DMS53 (cell line): Measurements from ENCODE around the gene ALKBH1.
"Not testable (repeated sequence)": the region's sequence is repeated elsewhere in the genome, so short reads cannot be mapped to it uniquely, and the experiment has no call there.

Experiments used
- DNase-seq: peaks from one replicate; lab custom pipeline; 2025; lab: John Stamatoyannopoulos, UW

The ALKBH1 gene

DNA sequence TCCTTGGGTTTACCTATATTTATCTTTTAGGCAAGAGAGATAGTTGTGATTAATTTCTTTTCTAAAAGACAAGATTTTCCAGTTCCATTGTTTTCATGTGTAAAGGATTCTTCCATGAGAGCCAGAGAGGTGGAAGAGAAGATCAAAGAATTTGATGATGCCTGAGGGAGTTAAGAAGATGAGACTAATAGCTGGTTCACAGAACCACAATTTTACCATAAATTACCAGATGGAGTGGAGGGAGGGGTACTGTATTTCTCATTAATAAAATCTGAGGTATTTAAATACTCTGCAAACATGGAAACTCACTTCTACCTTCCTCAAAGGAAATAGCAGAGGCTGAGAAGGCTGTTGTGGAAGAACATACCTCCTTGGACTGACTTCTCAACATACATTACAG lies 34.6 kb downstream of the ALKBH1 start:
- no peak for DNase-seq

DNA sequence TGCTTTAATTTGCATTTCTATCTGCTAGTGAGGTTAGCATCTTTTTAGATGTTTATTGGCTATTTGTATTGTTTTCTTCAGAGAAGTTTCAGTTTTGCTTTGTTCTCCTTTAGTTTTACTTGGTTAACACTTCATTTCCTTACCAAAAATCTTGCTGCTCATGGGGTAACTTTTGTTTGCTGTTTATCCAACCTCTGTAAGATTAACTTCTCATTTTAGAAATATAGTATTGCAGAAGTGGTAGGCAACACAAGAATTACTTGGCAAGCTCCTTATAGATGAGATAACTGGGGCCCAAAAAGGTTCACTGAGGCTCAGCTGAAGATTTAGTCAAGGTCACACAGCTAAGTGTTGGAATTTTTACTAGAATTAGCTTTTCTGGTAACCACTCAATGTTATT lies 40.5 kb downstream of the ALKBH1 start:
- no peak for DNase-seq

DNA sequence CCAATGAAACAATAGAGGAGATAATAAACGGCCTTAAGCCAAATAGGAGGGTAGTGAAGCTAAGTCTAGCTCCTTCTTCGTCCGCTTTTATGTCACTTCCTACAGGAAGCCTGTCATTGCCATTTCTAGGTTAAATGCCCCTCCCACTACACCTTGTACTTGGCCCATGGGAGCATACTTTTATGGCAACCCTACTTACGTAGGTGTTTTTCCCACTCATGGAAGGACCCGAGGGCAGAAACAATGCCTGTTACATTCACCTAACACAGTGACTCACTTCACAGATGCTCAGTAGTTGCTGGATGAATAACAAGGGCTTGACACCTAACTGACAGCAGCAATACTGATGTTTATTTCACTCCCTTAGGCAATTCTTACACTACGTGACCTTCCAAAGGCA lies 44.5 kb downstream of the ALKBH1 start:
- DNase-seq = no peak

DNA sequence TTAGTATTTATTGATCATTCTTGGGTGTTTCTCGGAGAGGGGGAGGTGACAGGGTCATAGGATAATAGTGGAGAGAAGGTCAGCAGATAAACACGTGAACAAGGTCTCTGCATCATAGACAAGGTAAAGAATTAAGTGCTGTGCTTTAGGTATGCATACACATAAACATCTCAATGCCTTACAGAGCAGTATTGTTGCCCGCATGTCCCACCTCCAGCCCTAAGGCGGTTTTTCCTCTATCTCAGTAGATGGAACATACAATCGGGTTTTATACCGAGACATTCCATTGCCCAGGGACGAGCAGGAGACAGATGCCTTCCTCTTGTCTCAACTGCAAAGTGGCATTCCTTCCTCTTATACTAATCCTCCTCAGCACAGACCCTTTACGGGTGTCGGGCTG lies 46.3 kb downstream of the ALKBH1 start:
- not testable (repeated sequence) for DNase-seq

DNA sequence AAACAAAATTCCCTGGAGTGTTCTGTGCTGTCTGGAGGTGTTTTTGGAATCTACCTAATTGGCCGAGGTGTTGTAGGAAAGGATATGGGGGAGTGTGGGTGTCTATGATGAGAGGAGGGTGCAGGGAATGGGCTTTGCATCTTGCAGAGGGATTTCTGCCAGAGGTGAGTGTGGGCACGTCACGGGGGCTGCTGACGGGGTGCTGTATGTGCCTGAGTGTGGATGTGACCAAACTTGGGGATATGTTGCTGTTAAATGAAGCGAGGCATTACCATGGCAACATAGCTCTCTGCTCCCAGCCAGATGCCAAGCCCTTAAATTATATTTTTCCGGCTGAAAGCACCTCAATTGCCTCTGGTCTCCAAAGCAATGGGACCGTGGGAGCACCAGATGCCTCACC lies 47.1 kb downstream of the ALKBH1 start:
- DNase-seq = peak; percentile 57

DNA sequence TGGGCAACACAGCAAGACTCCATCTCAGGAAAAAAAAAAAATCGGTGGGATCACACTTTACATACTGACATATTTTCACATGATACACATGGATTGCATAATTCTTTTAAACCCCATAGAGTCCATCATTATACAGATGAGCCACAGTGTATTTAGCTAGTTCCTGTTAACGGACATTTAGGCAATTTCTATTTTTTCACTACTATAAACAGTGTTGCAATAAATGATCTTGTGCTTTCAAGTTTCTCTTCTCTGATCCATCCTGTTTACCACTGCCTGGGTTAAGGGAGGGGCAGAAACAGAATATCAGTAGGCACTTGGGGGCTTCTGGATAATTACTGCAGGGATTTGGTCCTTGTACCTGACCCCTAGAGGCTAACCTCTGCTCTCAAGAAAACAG lies 48.0 kb downstream of the ALKBH1 start:
- DNase-seq = no peak

DNA sequence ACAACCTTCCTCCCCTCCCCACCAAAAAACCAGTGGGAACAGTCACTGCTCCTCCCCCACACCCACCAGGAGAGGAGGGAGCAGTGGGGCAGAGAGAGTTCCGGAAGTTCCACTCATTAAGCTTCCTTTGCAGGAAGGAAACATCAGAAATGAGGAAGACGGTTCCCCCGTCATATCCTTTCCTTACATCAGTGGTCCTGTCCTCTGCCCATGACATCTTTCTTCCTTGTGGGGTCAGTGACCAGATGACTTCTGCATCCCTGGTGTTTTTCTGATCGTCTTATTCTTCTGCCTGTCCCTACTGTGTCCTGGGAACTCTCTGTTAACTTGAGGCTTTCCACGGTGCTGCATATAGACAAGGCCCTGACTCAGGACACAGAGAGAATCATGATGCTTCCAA lies 50.5 kb downstream of the ALKBH1 start:
- no peak for DNase-seq

DNA sequence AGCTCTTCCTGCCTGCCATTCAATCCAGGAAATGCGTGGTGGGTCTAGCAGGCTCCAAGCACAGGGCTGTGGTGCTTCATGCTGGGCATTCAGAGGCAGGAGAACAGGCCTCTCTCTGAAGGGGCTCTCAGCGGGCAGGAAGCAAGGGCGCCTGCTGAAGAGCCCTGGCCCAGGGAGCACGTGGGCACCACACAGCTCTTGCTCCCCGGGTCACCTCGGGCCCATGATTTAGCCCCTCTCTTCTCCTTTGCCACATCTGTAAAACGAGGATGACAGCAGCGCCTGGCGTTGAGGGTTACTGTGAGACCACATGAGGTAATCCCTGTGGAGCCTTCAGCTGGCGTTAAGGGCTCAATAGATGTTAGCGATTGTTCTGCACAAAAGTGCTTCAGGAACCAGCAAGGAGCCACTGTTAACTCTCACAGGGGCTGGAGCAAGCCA lies 53.8 kb downstream of the ALKBH1 start:
- peak; percentile 47 for DNase-seq

DNA sequence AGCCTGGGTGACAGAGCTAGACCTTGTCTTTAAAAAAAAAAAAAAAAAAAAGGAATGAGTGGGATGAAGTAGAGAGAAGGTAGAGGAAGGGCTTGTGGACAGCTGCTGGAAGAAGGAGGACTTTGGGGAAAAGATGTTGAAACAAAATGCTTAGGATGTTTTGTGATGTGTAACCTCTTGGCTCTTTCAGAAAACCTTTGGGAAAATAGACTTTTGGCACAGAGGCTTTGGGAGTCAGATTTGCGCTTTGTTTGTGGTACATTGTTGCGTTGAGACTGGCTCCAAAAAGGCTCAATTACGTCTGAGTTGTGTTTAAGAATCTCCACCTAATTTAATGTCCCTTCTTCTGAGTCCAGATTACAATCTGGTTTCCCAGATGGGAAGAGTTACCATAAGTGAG lies 58.5 kb downstream of the ALKBH1 start:
- DNase-seq = no peak

DNA sequence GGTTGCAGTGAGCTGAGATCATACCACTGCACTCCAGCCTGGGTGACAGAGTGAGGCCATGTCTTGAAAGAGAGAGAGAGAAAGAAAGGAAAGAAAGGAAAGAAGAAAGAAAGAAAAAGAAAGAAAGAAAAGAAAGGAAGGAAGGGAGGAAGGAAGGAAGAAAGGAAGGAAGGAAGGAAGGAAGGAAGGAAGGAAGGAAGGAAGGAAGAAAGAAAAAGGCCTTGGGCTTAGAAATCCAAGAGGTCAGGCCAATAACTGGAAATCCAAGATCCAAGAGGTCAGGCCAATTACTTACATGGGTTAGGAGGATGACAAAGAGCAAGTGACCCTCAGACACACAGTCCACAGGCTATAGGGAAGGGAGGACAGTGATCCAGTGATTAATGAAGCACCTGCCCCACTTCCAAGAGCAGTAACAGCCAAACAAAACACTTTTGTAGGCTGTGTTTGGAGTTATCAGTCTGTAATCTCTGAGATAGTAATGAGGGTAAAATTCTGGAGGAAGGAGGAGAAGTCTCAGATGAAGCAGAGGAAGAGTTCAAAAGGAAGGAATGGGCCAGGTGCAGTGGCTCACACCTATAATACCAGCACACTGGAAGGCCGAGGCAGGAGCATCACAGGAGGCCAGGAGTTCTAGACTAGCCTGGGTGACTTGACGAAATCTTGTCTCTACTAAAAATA lies 59.2 kb downstream of the ALKBH1 start:
- no peak for DNase-seq

DNA sequence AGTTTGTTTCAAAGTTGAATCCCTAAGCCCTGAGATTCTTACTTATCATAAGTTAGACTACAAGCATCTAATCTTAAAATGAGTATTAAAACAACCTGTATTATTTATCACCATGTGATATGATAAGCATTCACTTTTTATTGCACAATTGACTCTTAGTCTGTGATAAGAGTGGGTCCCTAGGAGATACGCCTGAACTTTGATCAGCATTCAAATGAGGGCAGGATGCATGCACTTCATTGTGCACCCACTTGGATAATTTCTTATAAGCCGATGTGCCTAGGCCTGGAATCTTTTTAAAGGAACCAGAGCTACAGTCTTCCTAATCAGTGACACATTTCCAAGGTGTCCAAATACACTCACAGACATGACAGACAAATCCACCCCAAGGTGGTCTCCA lies 60.0 kb downstream of the ALKBH1 start:
- no peak for DNase-seq

DNA sequence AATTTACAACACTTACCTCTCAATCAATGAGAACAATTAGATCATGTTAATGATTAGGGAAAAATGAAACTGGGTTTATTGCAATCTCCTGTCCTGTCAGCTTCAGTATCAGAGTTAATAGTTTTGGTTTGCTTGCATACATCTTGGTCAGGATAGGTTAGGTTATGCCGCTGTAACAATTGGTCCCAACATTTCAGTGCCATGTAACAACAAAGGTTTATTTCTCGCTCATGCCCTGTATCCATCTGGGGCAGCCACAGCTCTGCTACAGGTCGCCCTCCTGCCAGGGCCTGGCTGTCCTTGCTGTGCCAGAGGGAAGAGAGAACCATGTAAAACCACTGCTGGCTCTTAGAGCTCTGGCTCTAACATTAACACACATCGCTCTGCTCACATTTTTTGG lies 60.9 kb downstream of the ALKBH1 start:
- DNase-seq = no peak

DNA sequence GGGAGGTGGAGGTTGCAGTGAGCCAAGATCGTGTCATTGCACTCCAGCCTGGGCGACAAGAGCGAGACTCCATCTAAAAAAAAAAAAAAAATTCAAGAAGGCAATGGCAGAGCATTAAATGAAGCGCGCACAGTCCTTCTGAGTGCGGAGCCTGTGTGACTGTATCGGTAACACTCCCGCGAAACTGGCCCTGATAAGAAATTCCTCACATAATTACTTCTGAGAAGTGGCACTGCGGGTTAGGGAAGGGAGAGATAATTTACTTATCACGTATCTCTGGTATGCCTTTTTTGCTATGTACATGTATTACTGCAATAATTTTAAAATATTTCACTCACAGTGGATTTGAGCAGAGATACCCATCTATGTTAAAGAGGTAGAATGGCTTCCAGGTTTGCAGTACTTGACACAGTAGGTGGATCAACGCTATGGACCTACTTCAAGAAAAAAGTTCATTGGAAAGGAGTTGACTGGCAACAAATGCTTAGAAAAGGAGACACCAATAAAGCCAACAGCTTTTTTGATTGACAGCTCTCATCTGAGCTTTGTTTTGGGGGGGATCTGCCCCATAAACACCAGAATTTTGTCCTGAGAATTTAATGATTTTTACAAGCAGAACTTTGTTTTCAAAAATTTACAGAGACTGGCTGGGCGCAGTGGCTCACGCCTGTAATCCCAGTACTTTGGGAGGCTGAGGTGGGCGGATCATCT lies 62.1 kb downstream of the ALKBH1 start:
- DNase-seq = no peak

DNA sequence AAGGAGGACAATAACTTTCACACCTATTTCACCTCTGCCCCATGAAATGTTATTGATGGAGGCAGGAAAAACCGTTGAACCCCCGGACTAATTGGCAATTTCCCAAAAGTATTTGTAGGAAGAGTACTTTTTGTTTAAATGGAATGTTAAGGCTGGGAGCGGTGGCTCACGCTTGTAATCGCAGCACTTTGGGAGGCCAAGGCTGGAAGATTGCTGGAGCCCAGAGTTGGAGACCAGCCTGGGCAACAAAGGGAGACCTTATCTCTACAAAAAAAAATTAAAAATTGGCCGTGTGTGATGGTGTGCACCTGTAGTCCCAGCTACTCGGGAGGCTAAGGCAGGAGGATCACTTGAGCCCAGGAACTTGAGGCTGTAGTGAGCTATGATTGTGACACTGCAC lies 65.4 kb downstream of the ALKBH1 start:
- no peak for DNase-seq

DNA sequence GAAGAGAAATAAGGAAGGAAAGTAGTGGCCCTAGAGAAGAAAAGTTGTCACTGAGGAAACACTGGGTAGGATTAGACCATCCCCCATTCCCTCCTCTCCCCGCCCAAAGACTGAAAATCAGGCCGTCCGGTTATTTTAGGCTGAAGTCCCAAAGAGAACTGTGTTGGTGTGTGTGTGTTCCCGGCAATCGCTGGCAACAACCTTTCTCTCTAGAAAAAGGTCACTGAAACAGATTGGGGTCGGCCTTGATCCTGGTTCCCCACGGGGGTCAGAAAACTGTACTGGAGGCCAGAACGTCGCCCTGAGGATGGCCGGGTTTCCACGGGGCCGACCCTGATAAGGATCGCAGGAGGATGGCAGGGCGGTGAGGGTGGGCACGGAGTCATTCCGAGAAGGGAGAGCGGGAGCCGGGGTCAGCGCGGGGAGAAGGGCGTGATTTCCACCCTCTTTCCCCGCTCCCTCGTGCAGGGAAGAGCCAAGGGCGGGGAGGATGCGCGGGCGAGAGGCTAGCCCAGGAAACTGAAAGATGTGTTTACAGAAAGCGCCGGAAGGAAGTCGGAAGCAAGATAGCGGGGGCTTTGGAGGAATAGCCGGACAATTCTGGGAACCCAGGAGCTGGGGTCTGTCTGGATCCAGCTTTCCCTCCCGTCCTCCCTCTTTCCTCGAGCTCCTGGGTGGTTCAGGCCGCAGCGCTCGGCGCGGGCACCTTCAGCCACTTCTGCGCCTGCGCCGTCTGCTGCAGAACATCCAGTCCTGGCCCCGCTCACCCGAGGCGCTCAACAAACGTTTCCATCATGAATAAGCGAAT lies 66.1 kb downstream of the ALKBH1 start:
- DNase-seq = peak; percentile 86

DNA sequence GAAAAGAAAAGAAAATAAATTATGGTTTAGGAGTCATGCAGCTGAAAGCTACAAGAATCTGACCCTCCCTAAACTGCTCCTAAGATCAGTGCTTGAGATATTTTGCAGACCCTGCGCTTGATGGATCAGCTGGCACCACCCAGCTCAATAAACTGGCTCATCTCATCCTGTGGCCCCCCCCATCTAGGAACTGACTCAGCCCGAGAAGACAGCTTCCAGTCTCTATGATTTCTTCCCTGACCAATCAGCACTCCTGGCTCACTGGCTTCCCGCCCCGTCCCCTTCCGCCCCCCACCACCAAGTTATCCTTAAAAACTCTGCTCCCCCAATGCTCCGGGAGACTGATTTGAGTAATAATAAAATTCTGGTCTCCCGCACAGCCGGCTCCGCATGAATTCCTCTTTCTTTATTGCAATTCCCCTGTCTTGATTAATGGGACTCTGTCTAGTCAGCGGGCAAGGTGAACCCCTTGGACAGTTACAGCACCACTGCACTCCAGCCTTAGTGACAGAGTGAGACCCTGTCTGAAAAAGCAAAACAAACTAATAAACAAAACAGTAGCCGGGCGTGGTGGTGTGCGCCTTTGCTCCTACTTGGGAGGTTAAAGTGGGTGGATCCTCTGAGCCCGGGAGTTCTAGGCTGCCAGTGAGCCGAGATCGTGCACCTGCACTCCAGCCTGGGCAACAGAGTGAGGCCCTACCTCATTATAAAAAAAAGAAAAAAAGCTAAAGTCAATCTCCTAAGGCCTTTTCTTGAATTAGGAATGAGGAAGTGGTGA lies 66.9 kb downstream of the ALKBH1 start:
- DNase-seq = peak; percentile 17

DNA sequence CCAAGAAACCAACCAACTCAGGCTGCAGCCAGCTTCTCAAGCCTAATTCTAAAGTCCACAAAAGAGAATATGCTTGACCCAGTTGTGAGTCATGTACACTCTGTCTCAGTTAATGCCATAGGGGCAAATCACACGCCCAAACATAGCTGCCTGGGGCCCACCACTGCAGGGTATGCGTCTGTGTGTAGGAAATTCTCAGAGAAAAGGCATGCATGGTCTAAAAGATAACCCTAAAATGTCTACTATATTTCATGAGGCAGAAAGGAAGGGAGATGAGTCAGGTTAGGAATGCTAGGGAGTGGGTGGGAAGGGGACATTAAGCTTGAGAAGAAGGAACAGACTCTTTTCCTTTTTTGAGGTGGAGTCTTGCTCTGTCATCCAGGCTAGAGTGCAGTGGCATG lies 69.1 kb downstream of the ALKBH1 start:
- peak; percentile 49 for DNase-seq

DNA sequence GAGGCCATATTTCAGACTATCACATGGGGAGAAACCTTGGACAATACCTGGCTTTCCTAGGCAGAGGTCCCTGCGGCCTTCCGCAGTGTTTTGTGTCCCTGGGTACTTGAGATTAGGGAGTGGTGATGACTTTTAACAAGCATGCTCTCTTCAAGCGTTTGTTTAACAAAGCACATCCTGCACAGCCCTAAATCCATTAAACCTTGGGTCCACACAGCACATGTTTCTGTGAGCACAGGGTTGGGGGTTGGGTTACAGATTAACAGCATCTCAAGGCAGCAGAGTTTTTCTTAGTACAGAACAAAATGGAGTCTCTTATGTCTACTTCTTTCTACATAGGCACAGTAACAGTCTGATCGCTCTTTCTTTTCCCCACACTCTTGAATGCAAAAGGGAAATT lies 72.0 kb downstream of the ALKBH1 start:
- peak; percentile 65 for DNase-seq

DNA sequence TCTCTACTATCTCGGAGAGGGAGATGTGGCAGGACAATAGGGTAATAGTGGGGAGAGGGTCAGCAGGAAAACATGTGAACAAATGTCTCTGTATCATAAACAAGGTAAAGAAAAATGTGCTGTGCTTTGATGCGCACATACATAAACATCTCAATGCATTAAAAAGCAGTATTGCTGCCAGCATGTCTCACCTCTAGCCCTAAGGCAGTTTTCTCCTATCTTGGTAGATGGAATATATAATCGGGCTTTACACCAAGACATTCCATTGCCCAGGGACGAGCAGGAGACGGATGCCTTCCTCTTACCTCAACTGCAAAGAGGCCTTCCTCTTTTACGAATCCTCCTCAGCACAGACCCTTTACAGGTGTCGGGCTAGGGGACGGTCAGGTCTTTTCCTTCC lies 72.4 kb downstream of the ALKBH1 start:
- not testable (repeated sequence) for DNase-seq

DNA sequence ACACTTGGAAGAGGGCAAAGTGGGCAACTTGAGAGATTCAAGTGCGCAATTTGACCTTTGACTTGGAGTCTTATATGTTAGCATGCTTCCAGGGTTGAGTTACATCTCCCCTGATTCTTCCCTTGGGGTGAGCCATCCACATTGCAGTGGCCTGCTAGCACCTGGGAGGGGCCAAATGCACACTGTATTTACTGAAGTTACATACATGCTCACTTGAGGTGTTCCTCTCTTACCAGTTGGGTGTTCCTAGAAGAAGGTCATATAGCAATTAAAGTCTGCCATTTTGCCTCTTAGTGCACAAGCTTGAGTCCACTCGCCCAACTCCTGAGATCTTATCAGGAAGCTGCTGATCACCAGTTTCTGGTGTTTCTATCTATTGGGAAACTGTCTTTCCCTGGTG lies 77.7 kb downstream of the ALKBH1 start:
- no peak for DNase-seq

DNA sequence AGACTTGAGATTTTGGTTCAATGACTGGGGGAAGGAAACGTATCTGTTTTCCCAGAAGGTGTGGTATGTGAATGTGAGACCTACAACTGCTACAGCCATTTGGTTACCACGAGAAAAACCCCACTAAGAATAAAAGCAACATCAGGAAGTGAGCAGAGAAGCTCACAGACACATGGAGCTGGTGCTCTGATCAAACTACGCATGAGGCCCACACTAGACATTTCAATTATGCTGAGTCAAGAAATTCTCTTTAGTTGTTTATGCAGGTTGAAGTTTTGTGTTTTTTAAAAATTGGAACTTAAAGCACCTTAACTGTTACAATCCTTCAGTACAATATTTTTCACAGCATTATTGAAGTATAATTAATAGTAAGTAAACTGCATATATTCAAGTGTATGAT lies 82.5 kb downstream of the ALKBH1 start:
- no peak for DNase-seq

DNA sequence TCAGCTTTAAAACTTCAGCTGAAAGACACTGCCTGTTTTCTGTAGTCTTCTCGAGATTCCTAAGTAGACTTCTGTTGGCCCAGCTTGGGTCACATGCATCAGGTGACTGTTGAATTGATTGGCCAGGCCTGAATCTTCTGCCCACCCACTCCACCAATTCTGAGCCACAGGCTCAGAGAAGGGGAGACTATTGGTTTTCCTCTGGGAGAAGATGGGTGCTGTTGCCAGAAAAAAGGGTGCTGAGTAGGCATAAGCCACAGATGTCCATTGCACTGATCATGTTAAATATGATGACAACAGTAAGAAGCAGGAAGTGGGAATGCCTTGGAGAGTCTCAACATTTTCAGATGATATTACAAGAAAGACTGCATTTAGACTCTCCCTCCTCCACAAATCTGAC lies 84.6 kb downstream of the ALKBH1 start:
- no peak for DNase-seq
